HepG2 (cell line): Measurements from ENCODE around the gene BORCS5. TPM values are rescaled to one million over a fixed set of nuclear protein-coding genes. Genes with fewer than 3 reads are reported as not detected.

Experiments
- CHD4 ChIP-seq: fragments of 200-600 bp; sonication (generic); IDR thresholded peaks from 2 replicates; pipeline ENCODE4 v1.7.0; 2017; ENCODE audit warnings: mild to moderate bottlenecking, low read length, borderline replicate concordance
- CSRNP2 ChIP-seq: sonication (generic); formaldehyde crosslinking; conservative IDR thresholded peaks from 2 replicates; pipeline ENCODE4 v1.8.0; 2022; ENCODE audit warnings: low read depth, missing genetic modification reagents
- EHMT2 ChIP-seq: fragments of 200-600 bp; sonication (generic); IDR thresholded peaks from 2 replicates; pipeline ENCODE4 v1.7.0; 2017; ENCODE audit warnings: antibody characterized with exemption, low read depth, low read length, borderline replicate concordance
- HOMEZ ChIP-seq: IDR thresholded peaks from 2 replicates; pipeline ENCODE4 v1.6.1; 2016; ENCODE audit warnings: low read depth
- HOXD1 ChIP-seq: sonication (generic); formaldehyde crosslinking; IDR thresholded peaks from 2 replicates; pipeline ENCODE4 v1.5.0; 2020; ENCODE audit warnings: missing genetic modification reagents
- ISX ChIP-seq: sonication (generic); formaldehyde crosslinking; conservative IDR thresholded peaks from 2 replicates; pipeline ENCODE4 v1.5.0; 2020; ENCODE audit warnings: missing genetic modification reagents
- MTA1 ChIP-seq: sonication (generic); formaldehyde crosslinking; IDR thresholded peaks from 2 replicates; pipeline ENCODE4 v1.4.0; 2020; ENCODE audit warnings: missing genetic modification reagents, mild to moderate bottlenecking, borderline replicate concordance
- NR2F6 ChIP-seq, 2 experiments: IDR thresholded peaks; 2 replicates each; pipeline ENCODE4 v1.6.1; 2016; ENCODE audit warnings: antibody characterized with exemption in 1 of 2, mild to moderate bottlenecking in 1 of 2
- RXRB ChIP-seq: IDR thresholded peaks from 2 replicates; pipeline ENCODE4 v1.6.1; 2016; ENCODE audit warnings: borderline replicate concordance, missing genetic modification reagents, missing compliant biosample characterization
- SAFB2 ChIP-seq: sonication (generic); formaldehyde crosslinking; IDR thresholded peaks from 2 replicates; pipeline ENCODE4 v1.5.1; 2020; ENCODE audit warnings: missing genetic modification reagents, low read depth, mild to moderate bottlenecking, borderline replicate concordance
- ZNF10 ChIP-seq: sonication (generic); formaldehyde crosslinking; IDR thresholded peaks from 2 replicates; pipeline ENCODE4 v1.4.0; 2020; ENCODE audit warnings: mild to moderate bottlenecking, low read depth, missing genetic modification reagents, borderline replicate concordance
- ZNF564 ChIP-seq: sonication (generic); formaldehyde crosslinking; IDR thresholded peaks from 2 replicates; pipeline ENCODE4 v1.8.1; 2023; ENCODE audit warnings: mild to moderate bottlenecking, missing genetic modification reagents
- ZNF776 ChIP-seq: sonication (generic); formaldehyde crosslinking; IDR thresholded peaks from 2 replicates; pipeline ENCODE4 v1.4.0; 2020; ENCODE audit warnings: mild to moderate bottlenecking, missing genetic modification reagents
- ZSCAN20 ChIP-seq: sonication (generic); formaldehyde crosslinking; IDR thresholded peaks from 2 replicates; pipeline ENCODE4 v1.4.0; 2020; ENCODE audit warnings: missing genetic modification reagents, mild to moderate bottlenecking, borderline replicate concordance
- ZZZ3 ChIP-seq: sonication (generic); formaldehyde crosslinking; IDR thresholded peaks from 2 replicates; pipeline ENCODE4 v1.4.0; 2020; ENCODE audit warnings: missing genetic modification reagents, mild to moderate bottlenecking, borderline replicate concordance
- polyA plus RNA-seq, 8 experiments: library from polyadenylated mRNA; depleted of rRNA in 3 of 8; stranded (reverse) in 7 of 8; unstranded in 1 of 8; fragments of >200 nt; fragmentation: Illumina TruSeq in 4 of 8; extraction: Trizol in 4 of 8; gene quantifications; 2 replicates each; pipeline versions ENCODE4 v1.2.1 to v1.2.3, GENCODE V29; 2011 to 2016; ENCODE audit warnings: low read depth in 4 of 8, missing spikeins in 1 of 8, mixed read lengths in 1 of 8; ENCODE audit not compliant: insufficient read depth in 1 of 8
- total RNA-seq, 5 experiments: library from RNA; depleted of rRNA; stranded (reverse); fragments of >200 nt; fragmentation: Illumina TruSeq; extraction: Trizol; gene quantifications; 2 replicates each; pipeline ENCODE4 v1.2.3, GENCODE V29; 2016; ENCODE audit warnings: low read depth in 1 of 5
- TF ChIP-seq, protein P1 (sequence below): sonication (generic); formaldehyde crosslinking; conservative IDR thresholded peaks from 2 replicates; pipeline ENCODE4 v1.4.0; 2020; ENCODE audit warnings: missing genetic modification reagents
- TF ChIP-seq, protein P2 (sequence below): sonication (generic); formaldehyde crosslinking; IDR thresholded peaks from 2 replicates; pipeline ENCODE4 v1.4.0; 2020; ENCODE audit warnings: missing genetic modification reagents, mild to moderate bottlenecking, borderline replicate concordance
- TF ChIP-seq, protein P3 (sequence below): IDR thresholded peaks from 2 replicates; pipeline ENCODE4 v1.6.1; 2016; ENCODE audit warnings: missing biosample characterization, missing genetic modification reagents, low read depth
- TF ChIP-seq, protein P4 (sequence below): sonication (generic); formaldehyde crosslinking; IDR thresholded peaks from 2 replicates; pipeline ENCODE4 v1.5.0; 2020; ENCODE audit warnings: missing genetic modification reagents

The BORCS5 gene
- total and polyA plus RNA-seq, 2 of the 13 experiments (the other 11 are each of a cell fraction or from before 2014, with no cell fraction given), result 3.9 to 4.7 TPM

DNA sequence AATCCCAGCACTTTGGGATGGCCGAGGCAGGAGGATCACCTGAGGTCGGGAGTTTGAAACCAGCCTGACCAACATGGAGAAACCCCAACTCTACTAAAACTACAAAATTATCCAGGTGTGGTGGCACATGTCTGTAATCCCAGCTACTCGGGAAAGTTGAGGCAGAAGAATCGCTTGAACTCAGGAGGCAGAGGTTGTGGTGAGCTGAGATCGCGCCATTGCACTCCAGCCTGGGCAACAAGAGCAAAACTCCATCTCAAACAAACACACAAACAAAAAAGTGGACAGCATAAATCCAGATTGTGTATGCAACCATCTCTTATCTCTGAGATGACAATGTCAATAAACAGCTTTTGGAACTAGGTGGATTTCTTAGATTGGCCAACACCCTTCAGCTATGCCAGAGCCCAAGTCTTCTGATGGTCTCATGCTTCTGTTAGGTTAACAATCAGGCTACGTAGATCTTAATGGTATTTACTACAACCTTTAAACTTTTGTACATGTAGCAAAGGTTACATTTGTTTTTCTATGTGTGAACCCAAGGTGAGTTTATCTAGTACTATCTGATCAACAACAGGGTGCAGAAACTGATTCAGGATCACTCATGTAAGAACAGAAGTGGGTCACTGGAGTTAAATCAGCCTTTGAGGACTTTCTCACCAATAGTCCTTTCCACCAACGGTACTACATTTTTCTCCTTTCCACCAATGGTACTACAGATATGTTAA is 132.1 kb downstream of the BORCS5 start (continued):
- TF ChIP-seq HOMEZ (CRISPR knock-in tag) (peak; percentile 73; the same call in 1 of the 2 replicates), ZNF564 (CRISPR knock-in tag) (no peak), ZNF776 (CRISPR knock-in tag) (no peak), ISX (CRISPR knock-in tag) (no peak), RXRB (CRISPR knock-in tag) (peak; percentile 79), CSRNP2 (CRISPR knock-in tag) (no peak), NR2F6 (IDR thresholded peaks at IDR 0.05) (peak; percentile 66; the same call in 1 of the 2 replicates), NR2F6 (CRISPR knock-in tag; IDR thresholded peaks at IDR 0.05) (peak; percentile 61), SAFB2 (CRISPR knock-in tag) (no peak), ZZZ3 (CRISPR knock-in tag) (no peak), ZSCAN20 (no peak), CHD4 (no peak), EHMT2 (no peak), ZNF10 (CRISPR knock-in tag) (no peak), MTA1 (CRISPR knock-in tag) (no peak), HOXD1 (no peak)
- TF ChIP-seq, protein P1, sequence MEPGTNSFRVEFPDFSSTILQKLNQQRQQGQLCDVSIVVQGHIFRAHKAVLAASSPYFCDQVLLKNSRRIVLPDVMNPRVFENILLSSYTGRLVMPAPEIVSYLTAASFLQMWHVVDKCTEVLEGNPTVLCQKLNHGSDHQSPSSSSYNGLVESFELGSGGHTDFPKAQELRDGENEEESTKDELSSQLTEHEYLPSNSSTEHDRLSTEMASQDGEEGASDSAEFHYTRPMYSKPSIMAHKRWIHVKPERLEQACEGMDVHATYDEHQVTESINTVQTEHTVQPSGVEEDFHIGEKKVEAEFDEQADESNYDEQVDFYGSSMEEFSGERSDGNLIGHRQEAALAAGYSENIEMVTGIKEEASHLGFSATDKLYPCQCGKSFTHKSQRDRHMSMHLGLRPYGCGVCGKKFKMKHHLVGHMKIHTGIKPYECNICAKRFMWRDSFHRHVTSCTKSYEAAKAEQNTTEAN, result peak; percentile 77
- TF ChIP-seq, protein P2, sequence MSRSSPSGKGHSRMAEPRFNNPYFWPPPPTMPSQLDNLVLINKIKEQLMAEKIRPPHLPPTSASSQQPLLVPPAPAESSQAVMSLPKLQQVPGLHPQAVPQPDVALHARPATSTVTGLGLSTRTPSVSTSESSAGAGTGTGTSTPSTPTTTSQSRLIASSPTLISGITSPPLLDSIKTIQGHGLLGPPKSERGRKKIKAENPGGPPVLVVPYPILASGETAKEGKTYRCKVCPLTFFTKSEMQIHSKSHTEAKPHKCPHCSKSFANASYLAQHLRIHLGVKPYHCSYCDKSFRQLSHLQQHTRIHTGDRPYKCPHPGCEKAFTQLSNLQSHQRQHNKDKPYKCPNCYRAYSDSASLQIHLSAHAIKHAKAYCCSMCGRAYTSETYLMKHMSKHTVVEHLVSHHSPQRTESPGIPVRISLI, result no peak
- TF ChIP-seq, protein P3, sequence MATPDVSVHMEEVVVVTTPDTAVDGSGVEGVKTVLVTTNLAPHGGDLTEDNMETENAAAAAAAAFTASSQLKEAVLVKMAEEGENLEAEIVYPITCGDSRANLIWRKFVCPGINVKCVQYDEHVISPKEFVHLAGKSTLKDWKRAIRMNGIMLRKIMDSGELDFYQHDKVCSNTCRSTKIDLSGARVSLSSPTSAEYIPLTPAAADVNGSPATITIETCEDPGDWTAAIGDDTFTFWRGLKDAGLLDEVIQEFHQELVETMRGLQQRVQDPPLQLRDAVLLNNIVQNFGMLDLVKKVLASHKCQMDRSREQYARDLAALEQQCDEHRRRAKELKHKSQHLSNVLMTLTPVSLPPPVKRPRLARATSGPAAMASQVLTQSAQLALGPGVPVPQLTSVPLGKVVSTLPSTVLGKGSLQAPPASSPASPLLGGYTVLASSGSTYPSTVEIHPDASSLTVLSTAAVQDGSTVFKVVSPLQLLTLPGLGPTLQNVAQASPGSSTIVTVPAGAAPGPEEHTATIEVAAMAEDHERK (CRISPR knock-in tag), result no peak
- TF ChIP-seq, protein P4, sequence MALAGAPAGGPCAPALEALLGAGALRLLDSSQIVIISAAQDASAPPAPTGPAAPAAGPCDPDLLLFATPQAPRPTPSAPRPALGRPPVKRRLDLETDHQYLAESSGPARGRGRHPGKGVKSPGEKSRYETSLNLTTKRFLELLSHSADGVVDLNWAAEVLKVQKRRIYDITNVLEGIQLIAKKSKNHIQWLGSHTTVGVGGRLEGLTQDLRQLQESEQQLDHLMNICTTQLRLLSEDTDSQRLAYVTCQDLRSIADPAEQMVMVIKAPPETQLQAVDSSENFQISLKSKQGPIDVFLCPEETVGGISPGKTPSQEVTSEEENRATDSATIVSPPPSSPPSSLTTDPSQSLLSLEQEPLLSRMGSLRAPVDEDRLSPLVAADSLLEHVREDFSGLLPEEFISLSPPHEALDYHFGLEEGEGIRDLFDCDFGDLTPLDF (CRISPR knock-in tag), result no peak
